Measurements from ENCODE around the gene SPRR5. TPM values are rescaled to one million over a fixed set of nuclear protein-coding genes. Genes with fewer than 3 reads are reported as not detected.

SPRR5 gene
- total RNA-seq, 6 experiments from 2014 or later, result not detected

DNA sequence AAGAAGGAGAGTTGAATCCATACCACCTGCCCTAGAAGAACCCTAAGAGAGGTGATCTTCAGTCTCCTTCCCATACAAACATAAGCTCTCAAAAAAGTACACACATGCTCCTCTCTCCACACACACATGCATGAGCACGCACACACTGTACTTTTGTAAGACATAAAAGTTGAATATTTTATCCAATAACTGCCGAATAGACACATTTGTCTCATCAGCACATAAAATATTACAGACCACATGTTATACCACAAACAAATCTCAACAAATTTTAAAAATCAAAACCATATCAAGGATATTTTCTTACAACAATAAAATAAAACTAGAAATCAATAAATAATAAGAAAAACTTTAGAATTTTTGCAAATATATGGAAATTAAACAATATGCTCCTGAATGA, 39.6 kb downstream of the SPRR5 start:
- DNase-seq (no peak), ATAC-seq (no peak)
- H3K4me1 ChIP-seq, result no peaks in the 10 kb centered on the region
- 60% methylated on average over 2 of the region's 2 CpGs for WGBS (ENCODE audit: insufficient coverage, low coverage, low lambda C conversion rate, missing lambda C conversion rate)
- no peaks in the 10 kb centered on the region for H3K27me3 ChIP-seq
- intact Hi-C loops (cut with DNase I), result no loop called here
- no peak overlapping the region for H3K4me3 ChIP-seq
- TF ChIP-seq POLR2A (IDR thresholded peaks at IDR 0.05), result no peak
- TF ChIP-seq, protein P1, sequence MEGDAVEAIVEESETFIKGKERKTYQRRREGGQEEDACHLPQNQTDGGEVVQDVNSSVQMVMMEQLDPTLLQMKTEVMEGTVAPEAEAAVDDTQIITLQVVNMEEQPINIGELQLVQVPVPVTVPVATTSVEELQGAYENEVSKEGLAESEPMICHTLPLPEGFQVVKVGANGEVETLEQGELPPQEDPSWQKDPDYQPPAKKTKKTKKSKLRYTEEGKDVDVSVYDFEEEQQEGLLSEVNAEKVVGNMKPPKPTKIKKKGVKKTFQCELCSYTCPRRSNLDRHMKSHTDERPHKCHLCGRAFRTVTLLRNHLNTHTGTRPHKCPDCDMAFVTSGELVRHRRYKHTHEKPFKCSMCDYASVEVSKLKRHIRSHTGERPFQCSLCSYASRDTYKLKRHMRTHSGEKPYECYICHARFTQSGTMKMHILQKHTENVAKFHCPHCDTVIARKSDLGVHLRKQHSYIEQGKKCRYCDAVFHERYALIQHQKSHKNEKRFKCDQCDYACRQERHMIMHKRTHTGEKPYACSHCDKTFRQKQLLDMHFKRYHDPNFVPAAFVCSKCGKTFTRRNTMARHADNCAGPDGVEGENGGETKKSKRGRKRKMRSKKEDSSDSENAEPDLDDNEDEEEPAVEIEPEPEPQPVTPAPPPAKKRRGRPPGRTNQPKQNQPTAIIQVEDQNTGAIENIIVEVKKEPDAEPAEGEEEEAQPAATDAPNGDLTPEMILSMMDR (IDR thresholded peaks at IDR 0.05), result no peak
- no peaks in the 10 kb centered on the region for H3K36me3 ChIP-seq
- H3K9me3 ChIP-seq, result no peaks in the 10 kb centered on the region
- H3K27ac ChIP-seq, result no peak overlapping the region

DNA sequence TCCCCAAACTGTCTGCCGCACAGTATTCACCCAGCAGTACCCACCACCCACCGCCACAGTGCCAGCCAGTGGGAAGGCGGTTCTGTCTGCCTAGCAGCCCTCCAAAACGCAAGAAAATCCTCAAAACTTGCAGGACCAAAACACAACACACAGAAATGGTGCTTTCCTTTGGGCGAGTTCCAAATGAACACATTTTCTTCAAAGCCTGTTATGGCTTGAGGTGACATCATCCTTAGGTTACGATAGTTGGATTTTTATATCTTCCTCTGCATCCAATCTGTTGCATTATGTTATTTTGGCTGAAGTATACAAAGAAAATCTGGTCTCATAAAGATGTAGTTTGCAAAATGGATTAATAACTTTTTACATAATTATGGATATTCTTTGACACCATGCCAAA, 46.2 kb downstream of the SPRR5 start:
- Histone ChIP-seq H3K36me3 (no peaks in the 10 kb centered on the region), H3K4me1 (no peaks in the 10 kb centered on the region), H3K27me3 (no peaks in the 10 kb centered on the region), H3K9me3 (no peaks in the 10 kb centered on the region), H3K27ac (no peak overlapping the region), H3K4me3 (no peak overlapping the region)
- ATAC-seq (no peak), DNase-seq (no peak)
- intact Hi-C loops (cut with DNase I), result no loop called here
- TF ChIP-seq POLR2A (IDR thresholded peaks at IDR 0.05), result no peak
- TF ChIP-seq, protein P1 (IDR thresholded peaks at IDR 0.05), result no peak
- WGBS (ENCODE audit: insufficient coverage, low coverage, low lambda C conversion rate, missing lambda C conversion rate), result 79% methylated on average over 6 of the region's 6 CpGs

DNA sequence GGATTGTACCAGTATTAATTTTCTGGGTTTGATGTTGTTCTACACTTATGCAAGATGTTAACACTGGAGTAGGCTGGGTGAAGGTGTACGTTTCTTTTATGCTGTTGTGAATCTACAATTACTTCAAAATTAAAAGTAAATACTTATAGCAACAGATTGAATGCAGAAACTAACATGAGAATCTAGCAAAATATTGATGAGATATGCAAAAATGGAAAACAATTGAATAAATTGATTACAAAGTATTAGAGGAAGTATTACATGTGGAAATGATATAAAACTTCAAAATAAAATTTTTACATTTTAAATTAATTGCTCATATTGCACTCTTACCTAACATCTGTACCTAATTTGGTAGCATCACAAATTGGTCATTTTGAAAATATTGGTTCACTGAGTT, 48.8 kb downstream of the SPRR5 start:
- WGBS (ENCODE audit: insufficient coverage, low coverage, low lambda C conversion rate, missing lambda C conversion rate), result 17% methylated on average over 1 of the region's 1 CpG
- no peak for TF ChIP-seq POLR2A (IDR thresholded peaks at IDR 0.05)
- TF ChIP-seq, protein P1 (IDR thresholded peaks at IDR 0.05), result no peak
- Histone ChIP-seq H3K4me3 (no peak overlapping the region), H3K27me3 (no peaks in the 10 kb centered on the region), H3K36me3 (no peaks in the 10 kb centered on the region), H3K27ac (no peak overlapping the region), H3K4me1 (no peaks in the 10 kb centered on the region), H3K9me3 (no peaks in the 10 kb centered on the region)
- intact Hi-C loops (cut with DNase I), result no loop called here
- ATAC-seq (no peak), DNase-seq (no peak)

DNA sequence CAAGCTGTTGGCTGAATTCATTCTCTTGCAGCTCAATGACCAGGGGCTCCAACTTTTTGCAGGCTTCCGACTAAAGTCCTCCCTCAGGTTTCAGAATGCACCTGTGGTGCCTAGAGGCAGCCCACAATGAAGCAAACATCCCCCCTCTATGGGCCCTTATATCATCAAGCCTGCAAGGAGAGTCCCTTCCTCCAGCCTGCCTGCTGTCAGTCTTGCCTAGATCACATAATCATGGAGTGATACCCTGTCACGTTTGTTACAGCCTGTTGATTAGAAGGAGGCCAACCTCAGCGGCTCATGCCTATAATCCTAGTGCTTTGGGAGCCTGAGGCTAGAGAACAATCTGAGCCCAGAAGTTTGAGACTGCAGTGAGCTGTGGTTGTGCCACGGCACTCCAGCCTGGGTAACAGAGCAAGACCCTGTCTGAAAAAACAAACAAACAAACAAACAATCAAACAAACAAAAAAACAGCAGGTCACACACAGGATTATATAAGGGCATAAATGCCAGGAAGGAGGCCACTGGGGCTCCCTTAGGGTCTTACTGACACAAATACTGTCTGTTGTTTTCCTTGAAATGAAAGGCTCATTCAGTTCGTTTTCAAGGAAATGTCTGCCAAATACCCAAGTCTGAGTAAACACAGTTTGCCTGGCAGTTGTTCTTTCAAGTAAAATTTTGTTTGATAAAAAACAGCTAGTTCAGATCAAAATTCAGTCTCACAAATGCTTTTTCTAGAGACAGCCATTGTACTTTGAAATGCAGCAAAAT, 49.8 kb downstream of the SPRR5 start:
- no peaks in the 10 kb centered on the region for H3K9me3 ChIP-seq
- H3K27me3 ChIP-seq, result no peaks in the 10 kb centered on the region
- H3K4me1 ChIP-seq, result no peaks in the 10 kb centered on the region
- intact Hi-C loops (cut with DNase I), result no loop called here
- H3K4me3 ChIP-seq, result no peak overlapping the region
- H3K36me3 ChIP-seq, result no peaks in the 10 kb centered on the region
- DNase-seq (no peak), ATAC-seq (no peak)
- no peak for TF ChIP-seq POLR2A (IDR thresholded peaks at IDR 0.05)
- TF ChIP-seq, protein P1 (IDR thresholded peaks at IDR 0.05), result no peak
- 18% methylated on average over 5 of the region's 5 CpGs for WGBS (ENCODE audit: insufficient coverage, low coverage, low lambda C conversion rate, missing lambda C conversion rate)
- H3K27ac ChIP-seq, result no peak overlapping the region
